Measurements from ENCODE around the gene TRO. TPM values are rescaled to one million over a fixed set of nuclear protein-coding genes. Genes with fewer than 3 reads are reported as not detected.

TRO gene
- total RNA-seq, 2 donors from 2014 or later = 118 to 169 TPM

- Histone ChIP-seq H3K4me3 (ENCODE audit: low read length) (no peak overlapping the region), H3K9ac (ENCODE audit: extremely low read depth, low read length, poor library complexity, severe bottlenecking) (no peak overlapping the region), H3K27ac (ENCODE audit: low read depth, low read length) (no peak overlapping the region), H3K36me3 (ENCODE audit: control insufficient read depth, insufficient read depth, low read length) (no peaks in the 10 kb centered on the region), H3K9me3 (ENCODE audit: control insufficient read depth, low read length) (no peaks in the 10 kb centered on the region), H3K4me1 (ENCODE audit: control insufficient read depth, insufficient read depth, low read length) (no peaks in the 10 kb centered on the region), H3K27me3 (ENCODE audit: control insufficient read depth, insufficient read depth, low read length, poor library complexity, severe bottlenecking) (peaks cover 10% of the 10 kb centered on the region)
- Mint-ChIP-seq H3K4me1 (no peaks in the 10 kb centered on the region), H3K36me3 (ENCODE audit: low read depth) (no peaks in the 10 kb centered on the region), H3K27ac (no peak overlapping the region), H3K4me3 (no peak overlapping the region), H3K9me3 (peaks cover 66% of the 10 kb centered on the region), H3K27me3 (ENCODE audit: insufficient read depth) (peaks cover 12% of the 10 kb centered on the region)
- peak; percentile 72 for TF ChIP-seq CTCF (conservative IDR thresholded peaks at IDR 0.05)
- no CpG with 5 or more reads among the region's 3 CpGs for WGBS, 2 experiments (ENCODE audit: insufficient coverage in 1 of 2, insufficient read length in 1 of 2)
- peak; percentile 60 for DNase-seq
Observed at GRCh38 chrX:54891573-54891972, 29.1 kb upstream of the TRO start.

- Histone ChIP-seq H3K36me3 (ENCODE audit: control insufficient read depth, insufficient read depth, low read length) (no peaks in the 10 kb centered on the region), H3K9me3 (ENCODE audit: control insufficient read depth, low read length) (no peaks in the 10 kb centered on the region), H3K4me3 (ENCODE audit: low read length) (no peak overlapping the region), H3K4me1 (ENCODE audit: control insufficient read depth, insufficient read depth, low read length) (no peaks in the 10 kb centered on the region), H3K27me3 (ENCODE audit: control insufficient read depth, insufficient read depth, low read length, poor library complexity, severe bottlenecking) (peaks cover 10% of the 10 kb centered on the region), H3K9ac (ENCODE audit: extremely low read depth, low read length, poor library complexity, severe bottlenecking) (no peak overlapping the region), H3K27ac (ENCODE audit: low read depth, low read length) (no peak overlapping the region)
- Mint-ChIP-seq H3K9me3 (peaks cover 62% of the 10 kb centered on the region), H3K4me3 (no peak overlapping the region), H3K27ac (no peak overlapping the region), H3K4me1 (no peaks in the 10 kb centered on the region), H3K27me3 (ENCODE audit: insufficient read depth) (peaks cover 13% of the 10 kb centered on the region), H3K36me3 (ENCODE audit: low read depth) (no peaks in the 10 kb centered on the region)
- WGBS, 2 experiments (ENCODE audit: insufficient coverage in 1 of 2, insufficient read length in 1 of 2) = 69% methylated on average over 1 of the region's 1 CpG; no CpG with 5 or more reads in 1 of the 2 experiments
- TF ChIP-seq CTCF (conservative IDR thresholded peaks at IDR 0.05) = no peak
- peak; percentile 36 for DNase-seq
Observed at GRCh38 chrX:54894159-54894558, 26.5 kb upstream of the TRO start.

- DNase-seq = no peak
- Histone ChIP-seq H3K27ac (ENCODE audit: low read depth, low read length) (no peak overlapping the region), H3K27me3 (ENCODE audit: control insufficient read depth, insufficient read depth, low read length, poor library complexity, severe bottlenecking) (no peaks in the 10 kb centered on the region), H3K9ac (ENCODE audit: extremely low read depth, low read length, poor library complexity, severe bottlenecking) (no peak overlapping the region), H3K4me3 (ENCODE audit: low read length) (no peak overlapping the region), H3K4me1 (ENCODE audit: control insufficient read depth, insufficient read depth, low read length) (no peaks in the 10 kb centered on the region), H3K9me3 (ENCODE audit: control insufficient read depth, low read length) (peaks cover 5% of the 10 kb centered on the region), H3K36me3 (ENCODE audit: control insufficient read depth, insufficient read depth, low read length) (no peaks in the 10 kb centered on the region)
- Mint-ChIP-seq H3K4me3 (no peak overlapping the region), H3K4me1 (no peaks in the 10 kb centered on the region), H3K27me3 (ENCODE audit: insufficient read depth) (no peaks in the 10 kb centered on the region), H3K36me3 (ENCODE audit: low read depth) (no peaks in the 10 kb centered on the region), H3K9me3 (peaks cover 46% of the 10 kb centered on the region), H3K27ac (no peak overlapping the region)
- TF ChIP-seq CTCF (conservative IDR thresholded peaks at IDR 0.05) = no peak
Observed at GRCh38 chrX:54909941-54910340, 10.7 kb upstream of the TRO start.
